Measurements from ENCODE around the gene GABRA5.
A peak's percentile ranks its signal among the peaks of the same experiment; 100 is the strongest.
"Not testable (repeated sequence)": the region's sequence is repeated elsewhere in the genome, so short reads cannot be mapped to it uniquely, and the experiment has no call there.

The GABRA5 gene

DNA sequence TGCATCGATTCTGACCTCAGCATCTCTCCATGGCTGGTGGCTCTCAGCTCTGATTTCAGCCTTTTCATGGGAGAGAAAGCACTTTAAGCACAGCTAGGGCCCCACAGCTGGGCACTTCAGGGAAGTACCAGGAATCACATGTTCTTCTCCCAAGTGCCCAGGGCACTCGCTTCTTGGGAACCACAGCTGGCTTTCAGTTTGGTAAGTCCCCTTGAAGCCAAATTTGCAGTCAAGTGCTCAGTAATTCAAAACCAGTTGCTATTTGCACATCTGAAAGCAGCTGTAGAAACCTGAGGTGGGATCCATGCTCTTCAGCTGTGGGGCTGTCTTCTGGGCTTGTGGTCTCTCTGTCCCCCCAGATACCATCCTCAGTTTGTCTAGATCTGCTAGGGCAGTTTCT is 12.8 kb downstream of the GABRA5 start:
- no peak for DNase-seq

DNA sequence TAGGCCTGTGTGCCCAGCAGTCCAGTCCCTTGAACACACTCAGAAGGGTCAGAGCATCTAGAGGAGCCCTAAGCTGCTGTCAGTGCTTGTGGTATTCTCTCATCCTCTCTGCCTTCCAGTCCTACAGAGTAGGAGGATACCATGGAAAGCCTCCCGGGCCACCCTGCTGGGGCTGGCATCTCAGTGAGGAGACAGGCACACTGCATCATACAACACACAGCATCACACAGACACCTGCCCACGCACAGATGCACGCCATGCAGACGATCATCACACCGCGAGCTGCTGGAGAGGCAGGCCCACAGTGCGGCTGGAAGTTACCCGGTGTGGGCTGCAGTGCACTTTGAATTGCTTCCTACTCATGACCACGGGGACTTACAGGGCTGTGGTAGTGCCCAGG is 15.2 kb downstream of the GABRA5 start:
- DNase-seq = no peak

DNA sequence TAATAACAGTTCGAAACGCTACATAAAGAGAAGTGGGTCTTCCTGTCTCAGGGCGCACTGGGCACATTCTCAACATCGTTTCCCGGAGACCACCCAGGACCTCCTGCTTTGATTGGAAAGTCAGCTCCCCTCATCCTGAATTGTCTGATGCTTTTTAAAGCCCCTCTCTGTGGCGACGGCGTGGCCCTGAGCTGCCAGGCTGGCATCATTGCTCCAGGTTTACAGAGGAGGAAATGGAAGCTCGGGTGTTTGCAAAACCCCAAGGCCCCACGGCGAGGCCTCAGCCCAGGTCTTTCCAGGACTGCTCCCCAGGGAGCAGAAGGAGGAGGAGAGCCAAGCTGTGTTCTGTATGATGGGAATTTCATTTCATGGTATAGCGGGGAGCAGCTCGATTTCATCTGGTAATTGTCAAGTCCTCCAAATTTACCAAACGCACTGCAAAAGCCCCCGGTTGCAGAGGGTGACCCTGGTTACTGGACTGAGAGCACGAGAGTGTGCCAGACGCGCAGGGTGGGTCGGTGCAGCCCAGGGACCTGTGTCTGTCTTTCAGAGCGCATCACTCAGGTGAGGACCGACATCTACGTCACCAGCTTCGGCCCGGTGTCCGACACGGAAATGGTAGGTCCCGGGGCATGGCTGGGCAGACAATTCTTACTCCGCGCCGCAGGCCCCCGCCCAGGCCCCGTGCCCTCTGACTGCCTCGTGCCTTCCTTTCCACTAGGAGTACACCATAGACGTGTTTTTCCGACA is 15.9 kb downstream of the GABRA5 start:
- no peak for DNase-seq

DNA sequence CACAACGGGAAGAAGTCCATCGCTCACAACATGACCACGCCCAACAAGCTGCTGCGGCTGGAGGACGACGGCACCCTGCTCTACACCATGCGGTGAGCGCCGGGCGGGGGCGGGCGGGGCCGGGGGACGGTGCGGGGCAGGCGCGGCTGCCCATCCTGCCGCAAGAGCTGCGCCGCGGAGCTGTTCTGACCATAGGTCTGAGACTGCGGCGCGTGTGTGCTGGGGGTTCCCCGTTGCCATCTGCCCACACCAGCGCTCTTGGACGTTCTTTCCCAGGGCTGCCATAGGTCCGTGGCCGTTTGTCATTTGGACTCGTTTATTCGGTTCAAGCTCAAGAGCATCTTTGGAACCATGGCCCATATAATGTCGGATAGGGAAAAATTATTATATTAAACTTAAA is 16.6 kb downstream of the GABRA5 start:
- DNase-seq = no peak

DNA sequence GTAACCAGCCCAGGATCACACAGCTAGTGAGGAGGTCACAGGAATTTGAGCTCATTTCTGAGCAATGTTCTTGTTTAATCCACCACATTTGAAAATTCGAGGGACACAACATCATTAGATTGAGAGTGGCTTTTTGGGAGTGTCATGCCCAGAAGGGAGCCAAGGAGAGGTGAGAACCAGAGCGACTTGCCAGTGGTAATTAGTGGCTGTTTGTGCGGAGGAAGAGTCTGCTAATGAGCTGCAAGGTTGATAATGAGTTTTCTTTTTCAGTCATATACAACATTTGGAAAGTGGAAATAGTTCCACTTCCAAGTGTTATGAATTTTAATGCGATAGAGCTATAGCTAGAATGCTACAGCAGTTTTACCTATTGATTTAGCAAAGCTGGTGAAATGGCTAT is 19.7 kb downstream of the GABRA5 start:
- no peak for DNase-seq

DNA sequence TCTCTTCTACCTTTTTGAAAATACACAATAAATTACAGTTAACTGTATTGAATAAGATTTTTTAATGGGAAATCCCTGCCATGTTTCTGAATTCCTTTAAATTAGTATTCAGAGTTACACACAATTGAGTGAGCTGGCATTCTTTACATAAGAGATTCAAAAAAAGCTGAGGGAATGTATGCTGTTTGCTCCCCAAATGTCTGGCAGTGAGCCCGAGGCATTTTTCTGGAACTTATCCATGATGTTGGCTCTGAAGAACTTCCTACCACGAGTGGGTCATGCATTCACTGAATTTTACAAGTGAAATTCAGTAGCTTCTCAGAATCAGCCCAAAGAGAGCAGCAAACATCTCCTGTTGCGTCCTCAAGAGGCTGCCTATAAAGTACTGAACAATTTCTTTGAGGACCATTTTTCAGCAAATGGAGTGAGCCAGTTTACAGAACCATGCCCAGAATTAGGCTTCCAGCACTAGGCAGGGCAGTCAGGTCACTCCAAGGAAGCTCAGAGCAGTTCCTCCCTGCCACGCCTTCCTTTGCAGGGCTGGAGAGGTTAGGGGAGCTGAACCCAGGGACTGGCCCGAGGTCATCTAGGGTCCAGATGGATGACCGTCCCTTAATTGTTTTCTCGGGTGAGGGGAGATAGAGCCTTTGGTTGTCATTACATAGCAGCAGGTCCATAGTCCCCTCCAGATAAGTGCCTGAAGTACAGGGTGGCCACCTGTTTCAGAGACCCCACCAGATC is 21.2 kb downstream of the GABRA5 start:
- no peak for DNase-seq

DNA sequence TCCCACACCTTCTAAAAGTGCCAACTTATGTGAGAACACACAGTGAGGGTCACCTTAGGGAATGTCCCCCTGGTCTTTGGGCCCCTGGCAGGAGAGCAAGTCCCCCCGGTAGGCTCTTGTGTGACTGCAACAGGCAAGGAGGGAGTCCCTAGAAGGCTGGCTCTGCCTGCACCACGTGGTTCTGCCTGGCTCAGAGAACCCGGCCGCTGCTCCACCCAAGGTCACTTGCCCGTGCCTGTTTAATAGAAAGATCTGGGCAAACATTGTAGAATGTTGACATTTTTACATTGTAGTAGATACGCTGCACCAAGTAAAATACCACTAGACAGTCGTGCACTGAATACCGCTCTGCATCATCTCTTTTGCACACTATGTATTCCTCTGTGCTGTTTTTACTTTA is 21.9 kb downstream of the GABRA5 start:
- no peak for DNase-seq

DNA sequence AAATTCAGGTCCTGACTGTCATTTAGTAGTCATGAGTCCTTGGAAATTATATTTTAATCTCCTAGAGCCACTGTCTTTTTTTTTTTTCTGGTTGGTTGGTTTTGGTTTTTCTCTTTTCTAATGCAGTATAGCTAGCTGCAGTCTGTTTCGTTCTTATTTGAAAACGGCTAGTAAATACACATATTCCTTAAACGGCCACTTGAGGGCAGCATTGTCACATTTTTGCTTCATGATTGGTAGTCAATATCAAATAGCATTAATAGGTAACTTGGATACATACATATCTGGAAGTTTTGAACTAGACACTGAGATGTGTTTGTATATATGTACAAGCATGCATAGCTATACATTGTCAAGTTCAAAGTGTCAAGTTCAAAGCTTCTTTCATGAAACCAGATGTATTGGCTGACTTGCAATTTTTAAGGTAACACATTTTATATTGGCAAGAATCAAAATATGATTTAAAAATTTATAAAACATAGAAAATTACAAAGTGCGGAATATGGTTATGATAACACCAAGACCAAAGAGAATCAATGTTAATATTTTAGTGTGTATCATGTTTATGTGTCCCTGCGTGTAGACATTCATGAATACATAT is 22.5 kb downstream of the GABRA5 start:
- DNase-seq = peak; percentile 24

DNA sequence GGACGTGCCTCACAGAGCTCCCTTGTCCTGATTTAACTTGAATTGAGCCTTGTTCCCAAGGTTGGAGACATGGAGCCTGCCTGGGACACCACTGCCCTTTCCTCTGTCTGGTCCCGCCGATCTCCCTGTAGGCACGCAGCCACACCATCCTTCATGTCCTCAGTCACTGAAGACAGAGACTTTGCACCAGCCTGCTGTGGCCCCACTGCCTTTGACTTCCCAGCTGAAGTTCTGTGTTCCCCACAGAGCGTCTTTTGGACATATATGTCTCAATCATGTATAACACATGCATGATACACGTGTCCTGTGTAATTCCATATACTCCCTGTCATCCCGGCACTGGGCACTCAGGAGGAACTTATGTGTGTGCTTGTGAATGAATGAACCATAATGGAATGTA is 23.6 kb downstream of the GABRA5 start:
- no peak for DNase-seq

DNA sequence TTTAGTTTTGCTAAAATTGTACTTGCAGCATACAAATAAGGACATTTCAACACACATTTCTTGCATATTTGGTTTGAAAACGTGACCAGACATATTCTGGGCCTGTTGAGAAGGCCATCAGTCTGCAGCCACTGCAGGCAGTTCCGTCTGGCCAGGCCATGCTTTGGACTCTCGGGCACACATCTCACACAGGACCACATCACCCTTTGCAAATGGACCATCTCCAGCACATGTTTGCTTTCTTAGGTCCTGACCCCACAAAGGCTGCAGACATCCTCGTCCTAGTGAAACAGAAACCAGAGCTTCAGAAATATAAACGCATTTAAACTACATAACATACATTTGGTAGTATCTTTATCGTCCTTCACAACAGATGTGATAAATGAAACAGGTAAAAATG is 24.1 kb downstream of the GABRA5 start:
- no peak for DNase-seq

DNA sequence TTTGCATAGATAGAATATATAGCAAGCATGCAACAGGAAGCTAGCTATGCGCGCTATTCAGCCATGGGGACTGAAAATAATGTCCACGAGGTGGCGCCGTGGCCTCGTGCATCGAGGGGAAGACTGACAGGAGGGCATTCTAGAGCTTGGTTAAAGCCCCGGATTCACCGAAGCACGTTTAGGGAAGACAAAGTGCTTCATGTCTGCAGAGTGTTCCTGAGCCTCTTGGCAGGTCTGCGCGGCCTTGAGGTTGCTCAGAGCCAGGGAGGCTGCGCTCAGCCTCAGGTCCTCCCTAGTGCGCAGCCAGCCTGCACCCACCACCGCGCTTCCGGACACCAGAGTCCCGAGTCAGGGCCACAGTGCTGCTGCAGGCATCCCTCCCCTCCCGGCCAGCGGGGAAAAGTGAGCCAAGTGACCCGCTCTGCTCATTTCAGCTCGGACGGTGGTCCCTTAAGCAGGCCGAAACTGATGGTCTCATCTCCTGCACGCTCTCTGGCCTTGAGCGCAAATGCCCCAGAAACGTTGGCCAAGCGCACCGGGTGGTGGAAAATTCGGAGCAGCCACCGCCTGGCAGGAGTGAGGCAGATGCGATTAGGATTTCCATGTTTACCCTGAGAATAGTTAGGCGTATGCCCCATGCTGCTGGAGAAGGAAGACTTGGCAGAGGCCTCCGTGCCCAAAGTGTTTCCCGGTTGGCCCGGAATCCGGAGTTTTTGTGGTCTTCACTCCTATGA is 24.8 kb downstream of the GABRA5 start:
- no peak for DNase-seq

DNA sequence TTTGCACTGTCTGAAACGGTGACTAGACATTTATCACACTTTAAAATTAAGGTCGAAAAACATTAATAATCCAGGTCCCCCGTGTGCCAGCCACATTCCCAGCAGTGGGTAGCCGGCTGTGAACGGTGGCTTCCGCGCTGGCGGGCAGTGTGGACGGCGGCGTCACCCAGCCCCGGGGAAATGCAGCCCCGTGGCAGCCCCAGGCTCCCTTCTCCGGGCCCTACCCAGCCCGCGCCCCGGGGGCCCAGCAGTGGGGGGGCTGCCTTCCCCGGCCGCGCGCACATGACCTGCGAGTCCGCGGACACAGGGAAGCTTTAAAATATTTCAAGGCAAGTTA is 25.3 kb downstream of the GABRA5 start:
- DNase-seq = no peak

DNA sequence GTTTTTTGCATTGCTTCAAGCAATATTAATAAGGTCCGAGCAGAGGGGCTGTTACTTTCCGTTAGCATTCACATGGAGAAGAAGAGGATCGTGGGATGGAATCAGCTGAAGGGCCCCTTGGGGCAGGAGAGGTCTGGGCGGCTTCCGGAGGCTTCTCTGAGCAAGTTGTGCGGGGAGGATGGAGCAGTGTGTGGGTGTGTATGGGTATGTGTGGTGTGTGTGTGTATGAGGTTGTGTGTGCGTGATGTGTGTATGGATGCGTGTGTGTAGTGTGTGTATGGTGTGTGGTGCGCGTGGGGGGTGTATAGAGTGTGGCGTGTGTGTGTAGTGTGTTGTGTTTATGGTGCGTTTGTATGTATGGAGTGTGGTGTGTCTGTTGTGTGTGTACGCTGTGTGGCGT is 25.8 kb downstream of the GABRA5 start:
- DNase-seq = no peak

DNA sequence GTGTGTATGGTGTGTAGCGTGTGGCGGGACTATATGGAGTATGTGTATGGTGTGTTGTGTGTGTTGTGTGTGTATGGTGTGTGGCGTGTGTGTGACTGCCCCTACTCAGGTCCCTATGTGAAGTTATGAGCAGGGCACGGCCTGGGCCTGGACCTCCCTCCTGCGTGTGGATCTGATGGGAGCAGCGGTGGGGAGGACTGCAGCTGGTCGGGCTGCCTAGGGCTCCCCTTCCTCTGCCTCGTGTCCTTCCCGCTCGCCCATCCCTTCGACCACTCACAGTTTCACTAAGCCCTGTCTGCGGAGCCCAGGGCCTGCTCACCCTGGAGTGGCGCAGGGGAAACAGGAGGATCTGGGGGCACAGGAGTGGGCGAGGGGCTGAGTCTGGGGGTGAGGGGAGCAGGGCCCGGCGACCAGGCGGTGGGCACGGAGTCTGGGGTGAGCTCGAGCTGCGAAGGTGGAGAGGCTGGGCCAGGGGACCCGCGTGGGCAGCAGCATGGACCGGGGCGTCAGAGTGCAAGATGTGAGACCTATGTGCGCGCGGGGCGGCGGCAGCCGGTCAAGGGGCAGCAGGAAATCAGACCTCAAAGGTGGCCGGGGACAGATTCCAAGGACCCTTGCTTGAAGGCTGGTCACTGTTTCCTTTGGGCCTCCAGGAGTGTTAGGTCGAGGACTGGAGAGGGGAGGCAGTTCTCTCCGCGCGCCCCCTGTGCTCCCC is 26.6 kb downstream of the GABRA5 start:
- DNase-seq = no peak

DNA sequence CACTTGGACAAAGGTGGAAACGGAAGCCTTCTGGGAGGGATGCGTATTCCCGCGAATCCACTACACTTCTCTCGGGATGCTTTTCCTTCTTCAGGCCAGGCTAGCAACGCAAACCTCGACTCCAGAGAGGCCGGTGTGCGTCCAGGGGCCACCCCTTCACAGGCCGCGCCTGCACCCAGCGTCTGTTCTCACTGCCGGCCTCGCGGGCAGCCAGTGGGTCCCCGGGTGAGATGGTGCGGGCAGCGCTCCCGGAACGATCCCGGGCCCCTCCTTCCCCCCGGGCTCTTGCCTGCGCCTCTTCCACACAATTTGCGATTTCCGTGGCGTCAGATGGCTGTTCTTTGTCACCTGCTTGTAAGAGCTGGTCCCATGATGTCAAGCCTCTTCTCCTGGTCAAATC is 27.3 kb downstream of the GABRA5 start:
- DNase-seq = no peak

DNA sequence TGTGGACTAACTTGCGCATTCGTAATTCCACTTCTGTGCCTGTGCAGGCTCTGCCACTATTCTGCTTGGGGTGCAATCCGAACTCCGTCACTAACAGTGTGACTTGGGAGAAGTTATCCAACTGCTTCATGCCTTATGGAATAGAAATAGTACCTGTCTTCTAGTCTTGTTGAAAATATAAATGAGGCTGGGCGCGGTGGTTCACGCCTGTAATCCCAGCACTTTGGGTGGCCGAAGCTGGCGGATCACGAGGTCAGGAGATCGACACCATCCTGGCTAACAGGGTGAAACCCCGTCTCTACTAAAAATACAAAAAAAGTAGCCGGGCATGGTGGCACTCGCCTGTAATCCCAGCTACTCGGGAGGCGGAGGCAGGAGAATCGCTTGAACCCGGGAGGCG is 28.5 kb downstream of the GABRA5 start:
- not testable (repeated sequence) for DNase-seq

DNA sequence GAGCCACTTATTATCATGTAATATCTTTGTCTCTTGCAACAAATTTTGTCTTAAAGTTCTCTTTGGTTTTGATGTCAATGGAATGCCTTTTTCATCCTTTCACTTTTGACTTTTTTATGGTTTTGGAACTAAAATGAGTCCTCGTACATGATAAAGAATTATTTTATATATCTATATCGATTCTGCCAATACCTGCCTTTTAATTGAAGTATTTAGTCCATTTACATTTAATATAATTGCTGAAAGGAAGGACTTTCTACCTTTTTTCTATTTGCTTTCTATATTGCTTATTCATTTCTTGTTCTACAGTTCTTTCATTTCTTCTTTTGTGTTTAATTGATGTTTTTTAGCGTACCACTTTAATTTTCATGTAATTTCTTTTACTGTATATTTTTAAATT is 32.8 kb downstream of the GABRA5 start:
- no peak for DNase-seq

DNA sequence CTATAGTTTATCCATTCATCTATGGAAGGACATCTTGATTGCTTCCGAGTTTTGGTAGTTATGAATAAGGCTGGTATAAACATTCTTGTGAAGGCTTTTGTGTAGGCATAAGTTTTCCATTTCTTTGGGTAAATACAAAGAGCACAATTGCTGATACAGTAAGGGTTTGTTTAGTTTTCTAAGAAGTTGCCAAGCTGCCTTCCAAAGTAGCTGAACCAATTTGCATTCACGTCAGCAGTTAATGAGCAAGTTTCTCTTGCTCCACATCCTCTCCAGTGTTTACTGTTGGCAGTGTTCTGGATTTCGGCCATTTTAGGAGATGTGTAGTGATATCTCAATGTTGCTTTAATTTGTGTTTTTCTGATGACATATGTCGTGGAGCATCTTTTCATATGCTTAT is 34.2 kb downstream of the GABRA5 start:
- DNase-seq = no peak

DNA sequence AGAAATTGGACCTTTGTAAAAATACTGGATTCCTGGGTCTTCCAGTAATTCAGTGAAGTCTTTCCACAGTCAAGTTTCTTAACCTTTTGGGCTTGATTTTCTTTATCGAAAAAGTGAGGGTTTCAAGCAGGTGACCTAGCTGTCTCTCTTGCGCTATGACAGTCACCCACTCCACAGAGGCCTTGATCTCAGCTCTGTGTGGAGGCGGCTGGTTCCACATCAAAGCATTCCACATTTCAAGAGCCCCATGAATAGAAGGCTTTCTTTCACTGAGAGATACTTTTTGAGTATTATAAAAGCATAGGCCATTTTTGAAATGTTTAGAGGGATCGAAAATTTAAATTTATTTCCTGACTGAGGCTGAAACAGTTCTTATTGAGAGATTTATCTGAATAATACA is 43.9 kb downstream of the GABRA5 start:
- DNase-seq = no peak

DNA sequence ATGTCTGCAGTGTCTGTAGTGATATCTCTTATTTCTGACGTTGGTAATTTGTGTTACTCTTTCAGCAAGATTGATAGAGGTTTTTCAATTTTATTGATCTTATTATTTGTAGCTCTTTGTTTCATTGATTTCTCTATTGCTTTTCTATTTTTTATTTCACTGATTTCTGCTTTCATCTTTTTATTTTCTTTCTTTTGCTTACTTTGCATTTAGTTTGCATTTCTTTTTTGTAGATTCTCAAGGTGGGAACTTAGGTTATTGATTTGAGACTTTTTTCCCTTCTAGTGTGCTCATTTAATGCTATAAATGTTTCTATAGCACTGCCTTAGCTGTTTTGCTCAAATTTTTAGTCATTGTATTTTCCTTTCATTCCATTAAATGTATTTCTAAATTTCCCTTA is 54.6 kb downstream of the GABRA5 start:
- DNase-seq = no peak

DNA sequence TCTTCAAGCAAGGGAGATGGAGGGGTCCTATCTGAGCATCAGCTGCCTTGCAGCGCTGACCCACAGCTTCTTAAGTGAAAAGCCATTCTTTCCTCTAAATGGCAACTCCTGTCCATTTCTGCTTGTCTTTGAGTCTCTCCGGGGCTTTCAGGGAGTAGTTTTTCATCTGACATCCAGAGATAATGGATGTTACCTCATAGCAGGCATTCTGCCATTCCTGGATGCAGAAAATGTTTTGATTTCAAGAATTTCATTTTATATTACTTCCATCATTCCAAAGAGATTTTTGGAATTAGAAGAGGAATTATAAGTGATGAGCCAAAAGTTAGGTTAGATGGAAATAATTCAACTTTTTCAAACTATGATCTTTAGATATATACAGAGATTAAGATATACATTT is 59.2 kb downstream of the GABRA5 start:
- DNase-seq = no peak

DNA sequence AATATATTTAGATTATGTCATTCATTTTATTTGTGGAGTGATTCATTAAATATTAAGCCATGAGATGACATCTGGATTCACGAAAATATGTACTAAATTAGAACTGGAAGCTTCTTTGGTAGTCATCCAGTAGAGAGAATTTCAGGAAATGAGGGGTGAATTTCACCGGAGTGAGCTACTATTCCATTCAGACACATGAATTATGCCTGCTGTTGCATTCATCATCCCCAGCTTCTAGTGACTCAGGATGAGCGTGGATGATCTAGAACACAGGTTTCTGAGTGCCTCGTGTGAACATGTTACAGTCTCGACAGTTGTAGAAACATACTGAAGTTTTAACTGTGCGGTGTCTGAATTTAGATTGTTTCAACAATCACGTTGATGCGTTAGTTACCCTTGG is 61.2 kb downstream of the GABRA5 start:
- DNase-seq = no peak

DNA sequence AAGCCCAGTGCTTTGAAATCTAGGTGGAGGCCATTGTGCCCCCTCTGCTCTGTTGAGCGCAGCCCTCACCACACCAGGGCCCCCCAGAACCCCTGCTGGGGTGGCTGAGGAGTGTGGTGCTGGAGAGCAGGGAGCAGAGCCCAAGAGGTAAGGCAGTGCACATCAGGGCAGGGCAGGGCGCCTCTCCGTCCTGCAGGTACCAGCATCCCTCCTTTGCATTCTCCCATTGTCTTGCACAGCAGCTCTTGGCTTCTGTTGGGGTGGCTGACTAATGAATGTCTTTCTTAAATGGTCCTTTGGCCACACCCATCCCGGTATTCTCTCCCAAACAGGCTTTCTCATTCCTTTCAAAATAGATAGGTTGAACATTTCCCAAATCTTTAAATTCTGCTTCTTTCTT is 62.7 kb downstream of the GABRA5 start:
- no peak for DNase-seq
